Right forelimb (tissue), 1 donor: ENCODE measurements around the gene PAX5.
A peak's percentile ranks its signal among the peaks of the same experiment; 100 is the strongest.
"Not testable (repeated sequence)": the region's sequence is repeated elsewhere in the genome, so short reads cannot be mapped to it uniquely, and the experiment has no call there.

Experiments used
- DNase-seq: peaks from one replicate; pipeline ENCODE4 v3.0.0-alpha.2; 2018

PAX5 gene

GRCh38 chr9:37033682-37034304, at the start of gene PAX5:
Gene PAX5 (minus strand): TSS chr9:37034268. CDS start chr9:37034031, 237 bp downstream.
- no peak for DNase-seq

GRCh38 chr9:37083654-37084053, 49.6 kb upstream of the PAX5 start:
- DNase-seq = no peak

GRCh38 chr9:37082214-37082765, 48.2 kb upstream of the PAX5 start:
- no peak for DNase-seq

GRCh38 chr9:37081507-37081906, 47.4 kb upstream of the PAX5 start:
- DNase-seq = not testable (repeated sequence)

GRCh38 chr9:37080165-37080628, 46.1 kb upstream of the PAX5 start:
- not testable (repeated sequence) for DNase-seq

GRCh38 chr9:37079370-37080164, 45.5 kb upstream of the PAX5 start:
- DNase-seq = peak; percentile 91

GRCh38 chr9:37074790-37075189, 40.7 kb upstream of the PAX5 start:
- DNase-seq = not testable (repeated sequence)

GRCh38 chr9:37066139-37066725, 32.2 kb upstream of the PAX5 start:
- no peak for DNase-seq

GRCh38 chr9:37062336-37062735, 28.3 kb upstream of the PAX5 start:
- DNase-seq = no peak

- no peak for DNase-seq
Measured at GRCh38 chr9:37061768-37062167, 27.7 kb upstream of the PAX5 start.

GRCh38 chr9:37060833-37061232, 26.8 kb upstream of the PAX5 start:
- no peak for DNase-seq

GRCh38 chr9:37056046-37056920, 22.2 kb upstream of the PAX5 start:
- DNase-seq = no peak

GRCh38 chr9:37054363-37054720, 20.3 kb upstream of the PAX5 start:
- DNase-seq = not testable (repeated sequence)

GRCh38 chr9:37053684-37054362, 19.8 kb upstream of the PAX5 start:
- DNase-seq = no peak

GRCh38 chr9:37046683-37047082, 12.6 kb upstream of the PAX5 start:
- no peak for DNase-seq

GRCh38 chr9:37042421-37042820, 8.4 kb upstream of the PAX5 start:
- no peak for DNase-seq

- DNase-seq = no peak
Measured at GRCh38 chr9:37040508-37041127, 6.5 kb upstream of the PAX5 start.

- no peak for DNase-seq
Measured at GRCh38 chr9:37038943-37039464, 4.9 kb upstream of the PAX5 start.

GRCh38 chr9:37038302-37038942, 4.4 kb upstream of the PAX5 start:
- no peak for DNase-seq

- no peak for DNase-seq
Measured at GRCh38 chr9:37037503-37038301, 3.6 kb upstream of the PAX5 start.
